HCT116 (cell line): Measurements from ENCODE around the gene METTL25B.

ENCODE experiments used
- CBX3 ChIP-seq: IDR thresholded peaks from 2 replicates; pipeline ENCODE4 v1.6.1; 2012; ENCODE audit warnings: low read depth
- CEBPB ChIP-seq: IDR thresholded peaks from 2 replicates; pipeline ENCODE4 v1.6.1; 2012; ENCODE audit warnings: low read depth
- CTCF ChIP-seq, 3 experiments: fragments of 200-600 bp in 1 of 3; sonication (generic) in 1 of 3; IDR thresholded peaks in 2 of 3; conservative IDR thresholded peaks in 1 of 3; 2 replicates each; pipeline ENCODE4 v1.5.1; 2012 to 2017; ENCODE audit warnings: low read depth in 2 of 3, low read length in 2 of 3, antibody characterized with exemption in 1 of 3, borderline replicate concordance in 1 of 3, control low read depth in 1 of 3, mild to moderate bottlenecking in 1 of 3, mixed read lengths in 1 of 3, mixed run types in 1 of 3, moderate library complexity in 1 of 3; ENCODE audit not compliant: insufficient read depth in 1 of 3
- EZH2phosphoT487 ChIP-seq: fragments of 200-600 bp; IDR thresholded peaks from 2 replicates; pipeline ENCODE4 v1.6.1; 2018; ENCODE audit warnings: antibody characterized with exemption, borderline replicate concordance
- JUND ChIP-seq: IDR thresholded peaks from 2 replicates; pipeline ENCODE4 v1.6.1; 2012
- TCF7L2 ChIP-seq: IDR thresholded peaks from 2 replicates; pipeline ENCODE4 v1.7.0; 2011; ENCODE audit warnings: borderline replicate concordance, inconsistent platforms; ENCODE audit not compliant: insufficient read depth, insufficient read length; ENCODE audit errors: extremely low read depth
- ZNF274 ChIP-seq: fragments of 200-500 bp; sonication (Bioruptor generic); IDR thresholded peaks from 2 replicates; pipeline ENCODE4 v1.6.1; 2014; ENCODE audit warnings: mild to moderate bottlenecking, low read depth, low read length, inconsistent platforms

DNA sequence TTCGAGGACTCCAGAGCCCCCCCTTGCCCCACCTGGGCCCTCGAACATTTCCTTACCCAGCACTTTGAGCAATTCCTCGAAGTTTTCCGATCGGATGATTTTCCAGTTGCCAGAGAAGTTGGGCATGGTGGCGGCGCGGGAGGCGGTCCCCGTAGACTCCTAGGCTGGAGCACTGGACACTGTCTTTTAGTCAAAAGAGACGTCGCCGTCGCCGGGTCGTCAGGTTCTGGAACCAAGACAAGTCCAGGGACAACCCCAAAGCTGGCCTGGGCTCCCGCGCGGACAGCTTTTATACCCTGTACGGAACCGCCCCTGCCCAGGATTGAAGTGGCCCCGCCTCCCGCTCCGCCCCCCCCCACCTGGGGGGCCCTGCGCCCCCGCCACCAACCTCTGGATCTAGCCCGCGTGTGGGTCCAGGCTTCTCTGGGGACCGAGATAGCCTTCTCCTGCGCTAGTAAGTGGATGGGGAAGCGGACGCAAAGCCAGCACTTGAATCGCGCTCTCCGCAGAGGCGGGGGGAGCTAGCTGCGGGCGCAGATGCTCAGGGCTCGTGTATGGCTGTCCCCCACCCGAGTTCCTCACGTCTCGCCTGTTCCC, 22.9 kb upstream of the METTL25B start, which contains the start of gene CRABP2:
- TF ChIP-seq ZNF274 (no peak), CTCF (IDR thresholded peaks at IDR 0.05 in 2 of 3, conservative IDR thresholded peaks at IDR 0.05 in 1 of 3; ENCODE audit: borderline replicate concordance in 1 of 3, insufficient read depth in 1 of 3, low read depth in 2 of 3, low read length in 2 of 3) (no peak), EZH2phosphoT487 (no peak), TCF7L2 (no peak), CEBPB (no peak), CBX3 (no peak), JUND (no peak)
